Lung (tissue), 12 donors: ENCODE data around the gene RFX3. TPM values are rescaled to one million over a fixed set of nuclear protein-coding genes. Genes with fewer than 3 reads are reported as not detected.

Source experiments
- ATAC-seq: fragments of 200-7000 bp; cut with Tn5 transposase; one replicate; pipeline ENCODE4 v1.9.1; 2020; ENCODE audit warnings: moderate number of reproducible peaks; ENCODE audit not compliant: insufficient read depth, low FRiP score
- DNase-seq, 3 donors: peaks; one replicate each; pipeline ENCODE4 v3.0.0-alpha.2; 2013 to 2017
- H3K27ac ChIP-seq, 2 donors: one replicate each; pipeline ENCODE4 v1.5.1; 2013; ENCODE audit warnings: mild to moderate bottlenecking in 2 of 2, moderate library complexity in 2 of 2, control low read depth in 1 of 2, inconsistent platforms in 1 of 2, low read depth in 1 of 2, low read length in 1 of 2
- H3K27me3 ChIP-seq, 3 donors: one replicate each; pipeline ENCODE4 v1.5.1; 2013; ENCODE audit warnings: low read length in 2 of 3; ENCODE audit not compliant: control insufficient read depth in 3 of 3, insufficient read depth in 3 of 3
- H3K36me3 ChIP-seq, 4 donors: one replicate each; pipeline ENCODE4 v1.5.1; 2013; ENCODE audit warnings: low read length in 4 of 4, mild to moderate bottlenecking in 1 of 4, moderate library complexity in 1 of 4; ENCODE audit not compliant: control insufficient read depth in 4 of 4, insufficient read depth in 4 of 4
- H3K4me1 ChIP-seq, 5 donors: one replicate each; pipeline ENCODE4 v1.5.1; 2013; ENCODE audit warnings: low read length in 5 of 5, mild to moderate bottlenecking in 2 of 5, moderate library complexity in 1 of 5; ENCODE audit not compliant: control insufficient read depth in 5 of 5, insufficient read depth in 5 of 5
- H3K4me3 ChIP-seq: one replicate; pipeline ENCODE4 v1.5.1; 2013; ENCODE audit warnings: mild to moderate bottlenecking, control low read depth, moderate library complexity
- H3K9ac ChIP-seq, 2 donors: one replicate each; pipeline ENCODE4 v1.5.1; 2013; ENCODE audit warnings: low read length in 2 of 2, control low read depth in 1 of 2; ENCODE audit not compliant: insufficient read depth in 1 of 2
- H3K9me3 ChIP-seq, 4 donors: one replicate each; pipeline ENCODE4 v1.5.1; 2013; ENCODE audit warnings: low read length in 3 of 4, mild to moderate bottlenecking in 1 of 4, moderate library complexity in 1 of 4; ENCODE audit not compliant: control insufficient read depth in 4 of 4, insufficient read depth in 3 of 4
- whole genome bisulfite sequencing, 2 donors: extraction: QIAGEN DNeasy Blood & Tissue Kit; methylation state at CpG; one replicate each; pipeline ENCODE4 v1.1.7; 2013; 5-methylcytosine and 5-hydroxymethylcytosine counted together
- polyA plus RNA-seq, 2 donors: library from polyadenylated mRNA; stranded (reverse); fragments of 200-250 nt; gene quantifications; one replicate each; pipeline ENCODE4 v1.2.1, GENCODE V29; 2013
- total RNA-seq, 2 donors: library from RNA; depleted of rRNA in 1 of 2; stranded (reverse); fragments of >200 nt in 1 of 2; gene quantifications; one replicate each; pipeline ENCODE4 v1.2.1, GENCODE V29; 2014 to 2021
- TF ChIP-seq, protein P1 (sequence below): IDR thresholded peaks from 2 replicates; pipeline ENCODE4 v1.5.1; 2012; ENCODE audit warnings: mild to moderate bottlenecking; ENCODE audit errors: control extremely low read depth, extremely low read depth
- donor health status: control.
- donor health status: control.
- donor health status: Bipolar disorder and iron deficiency.
- donor health status: healthy.
- donor health status: DM: yes; HTN: yes; CAD: no.

RFX3 gene
- total and polyA plus RNA-seq, 4 donors = 3.3 to 45.8 (median 14.0) TPM

DNA sequence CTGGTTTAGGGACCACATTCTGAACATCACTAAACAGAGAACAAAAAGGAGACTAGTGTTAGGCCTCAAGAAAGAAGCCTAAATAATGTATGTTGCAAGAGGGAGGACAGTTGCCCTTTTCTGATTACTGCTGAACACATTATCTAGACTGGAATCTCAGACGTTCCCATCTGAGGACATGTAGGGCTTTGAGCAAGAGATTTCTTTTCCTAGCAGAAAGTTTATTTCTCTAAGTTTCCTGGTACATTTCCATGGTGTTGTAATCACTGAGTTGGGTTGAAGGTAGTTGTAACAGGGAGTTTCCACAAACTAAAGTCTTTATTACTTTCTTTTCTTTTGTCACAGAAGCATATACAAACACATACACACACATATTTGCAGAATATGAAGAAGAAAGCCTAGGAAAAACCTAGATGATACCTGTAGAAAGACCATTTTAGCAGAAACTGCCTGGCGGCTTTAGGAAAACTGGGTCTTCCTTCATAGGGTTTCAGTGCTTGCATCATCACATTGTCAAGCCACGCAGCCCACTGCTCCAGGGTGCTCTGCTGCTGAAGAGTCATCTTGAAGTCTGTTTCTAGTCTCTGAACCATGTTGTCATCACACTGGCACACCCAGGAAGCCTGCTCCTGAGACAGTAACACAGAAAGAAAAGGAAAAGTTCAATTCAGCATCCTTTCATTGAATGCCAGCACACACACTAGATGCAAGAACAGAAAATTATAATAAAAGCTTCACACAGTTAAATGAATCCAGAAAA, 269.1 kb downstream of the RFX3 start:
- ATAC-seq (no peak), DNase-seq (no peak)
- Histone ChIP-seq H3K9ac (no peak overlapping the region), H3K36me3 (peaks cover 6 to 18% (median 12%) of the 10 kb centered on the region in 4 donors), H3K9me3 (no peaks in the 10 kb centered on the region), H3K4me3 (no peak overlapping the region), H3K27ac (no peak overlapping the region), H3K4me1 (peaks cover 0 to 3% (median 0%) of the 10 kb centered on the region in 5 donors), H3K27me3 (no peaks in the 10 kb centered on the region)
- TF ChIP-seq, protein P1, sequence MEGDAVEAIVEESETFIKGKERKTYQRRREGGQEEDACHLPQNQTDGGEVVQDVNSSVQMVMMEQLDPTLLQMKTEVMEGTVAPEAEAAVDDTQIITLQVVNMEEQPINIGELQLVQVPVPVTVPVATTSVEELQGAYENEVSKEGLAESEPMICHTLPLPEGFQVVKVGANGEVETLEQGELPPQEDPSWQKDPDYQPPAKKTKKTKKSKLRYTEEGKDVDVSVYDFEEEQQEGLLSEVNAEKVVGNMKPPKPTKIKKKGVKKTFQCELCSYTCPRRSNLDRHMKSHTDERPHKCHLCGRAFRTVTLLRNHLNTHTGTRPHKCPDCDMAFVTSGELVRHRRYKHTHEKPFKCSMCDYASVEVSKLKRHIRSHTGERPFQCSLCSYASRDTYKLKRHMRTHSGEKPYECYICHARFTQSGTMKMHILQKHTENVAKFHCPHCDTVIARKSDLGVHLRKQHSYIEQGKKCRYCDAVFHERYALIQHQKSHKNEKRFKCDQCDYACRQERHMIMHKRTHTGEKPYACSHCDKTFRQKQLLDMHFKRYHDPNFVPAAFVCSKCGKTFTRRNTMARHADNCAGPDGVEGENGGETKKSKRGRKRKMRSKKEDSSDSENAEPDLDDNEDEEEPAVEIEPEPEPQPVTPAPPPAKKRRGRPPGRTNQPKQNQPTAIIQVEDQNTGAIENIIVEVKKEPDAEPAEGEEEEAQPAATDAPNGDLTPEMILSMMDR = no peak
- WGBS, 2 donors = 53 to 84% methylated on average over 3 of the region's 3 CpGs

DNA sequence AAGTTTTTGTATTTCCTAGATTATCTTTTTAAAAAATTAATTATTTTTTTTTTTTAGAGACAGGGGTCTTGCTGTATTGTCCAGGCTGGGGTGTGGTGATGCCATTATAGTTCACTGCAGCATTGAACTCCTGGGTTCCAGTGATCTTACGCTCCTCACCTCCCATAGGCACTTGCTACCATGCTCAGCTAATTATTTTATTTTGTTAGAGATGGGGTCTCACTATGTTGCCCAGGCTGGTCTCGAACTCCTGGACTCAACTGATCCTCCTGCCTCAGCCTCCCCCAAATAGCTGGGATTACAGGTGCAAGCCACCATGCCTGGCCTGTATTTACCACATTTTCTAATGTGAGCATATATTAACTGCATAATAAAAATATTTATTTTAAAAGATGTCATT, 274.5 kb downstream of the RFX3 start:
- 96 to 100% methylated on average over 2 of the region's 2 CpGs for WGBS, 2 donors
- Histone ChIP-seq H3K27ac (no peak overlapping the region), H3K9me3 (no peaks in the 10 kb centered on the region), H3K4me3 (no peak overlapping the region), H3K9ac (no peak overlapping the region), H3K4me1 (peaks cover 0 to 14% (median 0%) of the 10 kb centered on the region in 5 donors), H3K27me3 (no peaks in the 10 kb centered on the region), H3K36me3 (peaks cover 3 to 10% (median 5%) of the 10 kb centered on the region in 4 donors)
- ATAC-seq (no peak), DNase-seq (no peak)
- TF ChIP-seq, protein P1 = no peak

DNA sequence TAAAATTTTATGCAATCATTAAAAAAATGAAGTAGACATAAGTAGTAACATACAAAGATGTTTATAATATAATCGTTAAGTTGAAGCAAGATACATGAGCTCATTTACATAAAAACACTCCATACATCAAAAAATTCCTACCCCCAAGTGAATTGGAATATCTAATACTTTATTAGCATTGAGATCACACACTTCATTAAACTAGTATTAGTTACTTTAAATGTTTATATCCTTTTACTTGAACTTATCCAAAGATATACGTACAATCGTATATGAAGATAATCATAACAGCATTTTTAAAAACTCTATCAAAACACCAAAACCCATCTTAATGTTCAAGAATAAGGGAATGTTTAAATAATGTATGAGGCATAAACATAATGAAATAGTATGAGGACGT, 275.1 kb downstream of the RFX3 start:
- Histone ChIP-seq H3K9ac (no peak overlapping the region), H3K27me3 (no peaks in the 10 kb centered on the region), H3K36me3 (peaks cover 0 to 7% (median 5%) of the 10 kb centered on the region in 4 donors), H3K27ac (no peak overlapping the region), H3K9me3 (no peaks in the 10 kb centered on the region), H3K4me1 (peaks cover 0 to 14% (median 0%) of the 10 kb centered on the region in 5 donors), H3K4me3 (no peak overlapping the region)
- 84 to 86% methylated on average over 4 of the region's 4 CpGs for WGBS, 2 donors
- DNase-seq (peak in 2 of 3 donors; percentile 84 to 85), ATAC-seq (no peak)
- TF ChIP-seq, protein P1 = no peak

DNA sequence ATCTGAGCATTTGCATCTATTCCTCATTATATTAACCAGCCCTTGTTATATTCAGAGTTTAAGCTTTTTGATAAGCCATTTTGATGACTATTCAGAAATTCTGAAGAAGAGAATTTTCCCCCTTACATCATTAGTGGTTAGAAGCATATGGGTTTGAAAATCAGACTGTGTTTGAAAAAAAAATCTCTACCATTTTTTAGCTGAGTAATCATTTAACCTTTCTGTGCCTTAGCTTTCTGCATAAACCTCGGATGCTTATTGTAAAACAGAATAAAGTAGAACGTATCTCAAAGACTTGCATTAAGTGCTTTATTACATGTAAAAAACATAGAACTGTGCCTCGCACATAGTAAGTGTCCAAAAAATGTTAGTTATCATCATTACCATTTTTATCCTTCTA, 278.6 kb downstream of the RFX3 start:
- H3K9ac ChIP-seq = no peak overlapping the region
- no peaks in the 10 kb centered on the region for H3K9me3 ChIP-seq
- 94 to 99% methylated on average over 3 of the region's 3 CpGs for WGBS, 2 donors
- H3K4me3 ChIP-seq = no peak overlapping the region
- peaks cover 0 to 10% (median 0%) of the 10 kb centered on the region in 5 donors for H3K4me1 ChIP-seq
- no peak for DNase-seq
- no peaks in the 10 kb centered on the region for H3K27me3 ChIP-seq
- ATAC-seq = no peak
- H3K27ac ChIP-seq = no peak overlapping the region
- peaks cover 0 to 3% (median 1%) of the 10 kb centered on the region in 4 donors for H3K36me3 ChIP-seq
- TF ChIP-seq, protein P1 = no peak
